SK-N-MC (cell line): Measurements from ENCODE around the gene TRMT10B.

ENCODE experiments used
- DNase-seq: peaks from one replicate; pipeline ENCODE4 v3.0.0-alpha.2; 2011; ENCODE audit warnings: low read depth, low spot score
- H3K27ac ChIP-seq: fragments of 200-600 bp; sonication (generic); 2 replicates; pipeline ENCODE4 v1.5.1; 2016; ENCODE audit warnings: mixed run types
- H3K36me3 ChIP-seq: fragments of 200-600 bp; sonication (generic); 2 replicates; pipeline ENCODE4 v1.6.1; 2017; ENCODE audit warnings: antibody characterized with exemption, low read length, mixed read lengths; ENCODE audit not compliant: insufficient read depth
- H3K4me3 ChIP-seq: fragments of 200-600 bp; sonication (generic); 2 replicates; pipeline ENCODE4 v1.5.1; 2016
- H3K9ac ChIP-seq: fragments of 200-600 bp; sonication (generic); 2 replicates; pipeline ENCODE4 v1.8.0; 2017; ENCODE audit warnings: mixed run types, mixed read lengths; ENCODE audit not compliant: insufficient read length
- H3K9me3 ChIP-seq: fragments of 200-600 bp; sonication (generic); 2 replicates; pipeline ENCODE4 v1.6.1; 2017; ENCODE audit warnings: low read depth, mild to moderate bottlenecking, antibody characterized with exemption, low read length, moderate library complexity, mixed read lengths
- EZH2 ChIP-seq: fragments of 200-600 bp; sonication (generic); IDR thresholded peaks from one replicate; pipeline ENCODE4 v1.6.1; 2017; ENCODE audit warnings: antibody characterized with exemption
- FOXP2 ChIP-seq: optimal IDR thresholded peaks from 2 replicates; pipeline ENCODE3; 2011; ENCODE audit warnings: mild to moderate bottlenecking, moderate library complexity; ENCODE audit not compliant: insufficient read depth; ENCODE audit errors: extremely low read length, control extremely low read depth
- POLR2AphosphoS5 ChIP-seq: IDR thresholded peaks from 2 replicates; pipeline ENCODE4 v1.6.1; 2012; ENCODE audit warnings: mild to moderate bottlenecking, low read depth, low read length, borderline replicate concordance

TRMT10B gene

GRCh38 chr9:37784616-37785483 lies 31.2 kb downstream of the TRMT10B start, which contains the start of gene EXOSC3:
EXOSC3 (minus strand) TSS chr9:37785064; CDS start chr9:37785044, 20 bp downstream.
- peak within 1 kb of the TSS; percentile 100 for H3K4me3 ChIP-seq

GRCh38 chr9:37787059-37787458 lies 33.5 kb downstream of the TRMT10B start:
- H3K36me3 ChIP-seq, result peaks cover 15% of the 10 kb centered on the region
- H3K4me3 ChIP-seq, result no peak overlapping the region
- TF ChIP-seq FOXP2 (no peak), EZH2 (no peak), POLR2AphosphoS5 (no peak)
- DNase-seq, result no peak
- H3K27ac ChIP-seq, result no peak overlapping the region
- H3K9ac ChIP-seq, result no peak overlapping the region
- no peaks in the 10 kb centered on the region for H3K9me3 ChIP-seq

More at GRCh38 chr9:37784616-37785483, 31.2 kb downstream of the TRMT10B start, which contains the start of gene EXOSC3:
- no peak for TF ChIP-seq FOXP2
- peak; percentile 99 for TF ChIP-seq POLR2AphosphoS5
- TF ChIP-seq EZH2, result no peak
- Histone ChIP-seq H3K9me3 (no peaks in the 10 kb centered on the region), H3K9ac (peak within 1 kb of the TSS; percentile 89), H3K36me3 (peaks cover 37% of the 10 kb centered on the region), H3K27ac (0 out of 2 replicates have a peak within 1 kb of the TSS, but pooled peaks have one; percentile 50)
- DNase-seq, result peak; percentile 8

GRCh38 chr9:37788332-37788731 lies 34.7 kb downstream of the TRMT10B start:
- Histone ChIP-seq H3K9ac (no peak overlapping the region), H3K4me3 (no peak overlapping the region), H3K9me3 (no peaks in the 10 kb centered on the region), H3K27ac (no peak overlapping the region), H3K36me3 (peaks cover 2% of the 10 kb centered on the region)
- TF ChIP-seq FOXP2 (no peak), EZH2 (no peak), POLR2AphosphoS5 (no peak)
- DNase-seq, result no peak

DNA sequence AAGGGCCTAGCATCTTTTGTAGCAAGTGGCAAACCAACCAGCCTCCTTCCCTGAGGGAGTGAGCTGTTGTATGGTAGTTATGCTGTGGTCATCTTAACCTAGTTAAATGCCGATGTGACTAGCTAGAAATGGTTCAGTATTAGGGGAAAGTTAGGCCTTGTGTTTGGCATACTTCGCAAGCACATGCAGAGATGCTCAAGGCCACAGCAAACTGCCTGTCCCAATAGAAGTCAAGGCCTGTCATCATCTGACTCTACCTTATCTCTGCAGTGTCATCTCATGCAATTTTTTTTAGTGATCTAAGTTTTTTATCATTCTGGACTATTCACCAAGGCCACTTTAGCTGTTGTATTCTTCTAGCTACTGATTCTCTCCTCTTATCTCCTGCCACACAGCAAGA lies 36.5 kb downstream of the TRMT10B start:
- H3K36me3 ChIP-seq, result no peaks in the 10 kb centered on the region
- no peaks in the 10 kb centered on the region for H3K9me3 ChIP-seq
- H3K27ac ChIP-seq, result no peak overlapping the region
- H3K4me3 ChIP-seq, result no peak overlapping the region
- no peak overlapping the region for H3K9ac ChIP-seq
- DNase-seq, result no peak
- no peak for TF ChIP-seq POLR2AphosphoS5
- TF ChIP-seq FOXP2, result no peak
- no peak for TF ChIP-seq EZH2

- Histone ChIP-seq H3K4me3 (no peak overlapping the region), H3K36me3 (no peaks in the 10 kb centered on the region), H3K27ac (no peak overlapping the region), H3K9ac (peak overlapping the region; percentile 30), H3K9me3 (no peaks in the 10 kb centered on the region)
- DNase-seq, result no peak
- TF ChIP-seq POLR2AphosphoS5 (no peak), FOXP2 (no peak), EZH2 (no peak)
Measured at GRCh38 chr9:37792122-37792521, 38.5 kb downstream of the TRMT10B start.

DNA sequence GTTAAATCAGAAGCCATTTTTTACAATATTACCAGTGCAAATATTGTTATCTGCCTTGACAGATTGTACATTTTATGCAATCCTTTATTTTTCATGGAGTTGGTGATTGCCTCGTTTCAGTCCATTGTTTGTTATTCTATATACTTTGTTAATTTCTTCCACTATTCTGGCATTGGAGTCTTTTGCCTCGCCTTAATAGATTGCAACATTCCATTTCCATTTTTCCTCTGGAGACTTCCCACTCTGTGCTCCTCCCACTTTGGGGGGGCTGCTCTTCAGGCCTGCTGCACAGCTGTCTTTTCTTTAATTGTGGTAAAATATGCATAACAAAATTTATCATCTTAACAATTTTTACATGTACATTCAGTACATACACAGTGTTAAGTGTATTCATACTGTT lies 42.6 kb downstream of the TRMT10B start:
- no peak overlapping the region for H3K27ac ChIP-seq
- H3K9ac ChIP-seq, result no peak overlapping the region
- H3K4me3 ChIP-seq, result no peak overlapping the region
- H3K9me3 ChIP-seq, result no peaks in the 10 kb centered on the region
- no peaks in the 10 kb centered on the region for H3K36me3 ChIP-seq
- no peak for TF ChIP-seq FOXP2
- no peak for TF ChIP-seq POLR2AphosphoS5
- no peak for TF ChIP-seq EZH2
- DNase-seq, result no peak

GRCh38 chr9:37798677-37799076 lies 45.1 kb downstream of the TRMT10B start:
- Histone ChIP-seq H3K27ac (no peak overlapping the region), H3K36me3 (peaks cover 4% of the 10 kb centered on the region), H3K9me3 (no peaks in the 10 kb centered on the region), H3K9ac (no peak overlapping the region), H3K4me3 (no peak overlapping the region)
- no peak for TF ChIP-seq EZH2
- no peak for TF ChIP-seq FOXP2
- no peak for TF ChIP-seq POLR2AphosphoS5
- no peak for DNase-seq

DNA sequence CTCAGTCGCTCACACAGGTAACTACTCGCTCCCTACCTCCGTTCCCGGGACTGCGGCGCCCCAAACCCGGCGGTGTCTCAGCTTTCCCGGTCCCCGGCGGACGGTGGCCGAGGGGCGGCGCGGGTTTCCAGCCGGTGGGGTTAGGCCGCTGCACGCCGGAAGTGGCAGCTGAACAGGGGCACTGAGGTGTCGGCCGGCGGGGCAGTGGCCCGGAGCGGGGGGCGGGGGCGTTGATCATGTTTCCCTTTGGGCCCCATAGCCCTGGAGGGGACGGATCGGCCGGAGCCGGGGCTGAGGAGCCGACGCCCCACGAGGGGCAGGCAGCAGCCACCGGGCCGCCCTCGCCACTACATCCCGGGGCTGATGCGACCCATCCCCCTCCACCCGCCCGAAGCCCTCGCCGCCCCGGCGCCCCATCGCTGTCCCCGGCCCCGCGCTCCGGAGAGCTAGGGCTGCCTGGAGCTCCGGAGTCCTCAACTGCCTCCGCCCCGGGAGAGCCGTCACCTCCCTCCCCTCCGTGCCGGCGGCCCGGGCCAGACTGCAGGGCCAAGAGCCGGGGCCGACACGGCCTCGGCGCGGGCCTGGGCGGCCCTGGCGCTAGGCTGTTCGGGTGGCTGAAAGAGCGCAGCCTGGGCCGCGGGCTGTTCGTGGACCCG lies 47.2 kb downstream of the TRMT10B start, which contains the start of gene DCAF10:
DCAF10 (plus strand) TSS at position 167 of the 656 bp plus-strand sequence; CDS start at position 237, 70 bp downstream.
- TF ChIP-seq POLR2AphosphoS5 (peak; percentile 92), FOXP2 (no peak)
- H3K4me3 ChIP-seq, result peak within 1 kb of the TSS; percentile 89
- H3K36me3 ChIP-seq, result peaks cover 9% of the 10 kb centered on the region
- H3K9me3 ChIP-seq, result no peaks in the 10 kb centered on the region
- DNase-seq, result no peak
- H3K27ac ChIP-seq, result no peak within 1 kb of the TSS
- peak within 1 kb of the TSS; percentile 93 for H3K9ac ChIP-seq
